GM20000 (cell line): Measurements from ENCODE around the gene KLK7.

Experiments used
- DNase-seq: peaks from one replicate; pipeline ENCODE4 v3.0.0; 2012; ENCODE audit warnings: low spot score
- TF ChIP-seq, protein P1 (sequence below): IDR thresholded peaks from 2 replicates; pipeline ENCODE4 v1.5.1; 2012; ENCODE audit warnings: mild to moderate bottlenecking, control low read depth; ENCODE audit errors: extremely low read depth, missing control alignments

The KLK7 gene

DNA sequence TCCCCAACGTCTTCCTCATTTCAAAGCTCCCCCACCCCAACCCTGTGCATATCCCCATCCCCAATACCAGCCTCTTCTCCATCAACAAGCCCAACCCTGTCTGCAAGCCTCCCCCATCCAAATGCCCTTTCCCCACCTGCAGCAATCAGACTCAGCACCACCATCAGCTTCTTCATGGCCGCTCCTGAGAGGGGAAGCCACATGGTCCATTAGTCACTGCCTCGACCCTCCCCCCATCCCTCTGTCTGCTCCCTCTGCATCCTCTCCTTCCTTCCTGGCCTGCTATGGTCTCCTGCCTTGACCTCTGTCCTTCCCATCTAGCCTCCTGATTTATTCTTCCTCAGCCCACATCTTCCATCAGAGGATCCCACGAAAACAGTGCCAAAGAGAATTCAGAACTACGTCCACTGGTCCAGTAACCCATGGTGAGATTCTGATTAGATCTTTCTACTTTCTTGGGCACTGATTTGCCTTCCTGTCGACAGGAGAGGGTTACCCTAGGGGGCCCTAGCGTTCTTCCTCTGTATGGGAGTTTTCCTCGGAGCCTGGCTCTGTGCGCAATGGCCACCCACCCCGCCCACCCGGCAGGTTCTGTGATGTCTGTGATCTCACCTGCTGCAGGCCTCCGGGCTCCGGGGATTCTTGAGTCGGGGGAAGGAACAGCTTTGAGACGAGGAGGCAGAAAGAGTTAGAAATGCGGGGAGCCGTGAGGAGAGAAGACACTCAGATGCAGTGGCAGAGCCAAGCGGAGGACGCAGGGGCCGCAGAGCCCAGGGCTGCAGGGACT lies 15.6 kb downstream of the KLK7 start:
- TF ChIP-seq, protein P1, sequence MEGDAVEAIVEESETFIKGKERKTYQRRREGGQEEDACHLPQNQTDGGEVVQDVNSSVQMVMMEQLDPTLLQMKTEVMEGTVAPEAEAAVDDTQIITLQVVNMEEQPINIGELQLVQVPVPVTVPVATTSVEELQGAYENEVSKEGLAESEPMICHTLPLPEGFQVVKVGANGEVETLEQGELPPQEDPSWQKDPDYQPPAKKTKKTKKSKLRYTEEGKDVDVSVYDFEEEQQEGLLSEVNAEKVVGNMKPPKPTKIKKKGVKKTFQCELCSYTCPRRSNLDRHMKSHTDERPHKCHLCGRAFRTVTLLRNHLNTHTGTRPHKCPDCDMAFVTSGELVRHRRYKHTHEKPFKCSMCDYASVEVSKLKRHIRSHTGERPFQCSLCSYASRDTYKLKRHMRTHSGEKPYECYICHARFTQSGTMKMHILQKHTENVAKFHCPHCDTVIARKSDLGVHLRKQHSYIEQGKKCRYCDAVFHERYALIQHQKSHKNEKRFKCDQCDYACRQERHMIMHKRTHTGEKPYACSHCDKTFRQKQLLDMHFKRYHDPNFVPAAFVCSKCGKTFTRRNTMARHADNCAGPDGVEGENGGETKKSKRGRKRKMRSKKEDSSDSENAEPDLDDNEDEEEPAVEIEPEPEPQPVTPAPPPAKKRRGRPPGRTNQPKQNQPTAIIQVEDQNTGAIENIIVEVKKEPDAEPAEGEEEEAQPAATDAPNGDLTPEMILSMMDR: no peak
- no peak for DNase-seq

DNA sequence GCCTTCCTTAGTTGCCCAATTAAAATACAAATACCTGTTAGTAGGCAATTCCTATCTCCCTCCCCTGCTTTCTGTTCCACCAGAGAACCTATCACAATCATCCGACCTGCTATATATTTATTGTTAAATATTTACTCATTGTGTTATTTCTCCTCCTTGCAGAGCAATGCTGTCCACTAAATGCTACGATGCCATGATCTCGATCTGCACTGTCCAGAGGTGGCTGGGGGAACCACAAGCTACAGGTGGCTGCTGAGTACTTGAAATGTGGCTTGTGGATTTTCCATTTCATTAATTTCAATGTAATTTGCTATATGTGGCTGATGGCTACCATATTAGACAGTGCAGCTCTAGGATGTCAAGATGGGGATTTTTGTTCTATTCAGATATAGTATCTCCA lies 19.5 kb downstream of the KLK7 start:
- DNase-seq: no peak
- TF ChIP-seq, protein P1: no peak

DNA sequence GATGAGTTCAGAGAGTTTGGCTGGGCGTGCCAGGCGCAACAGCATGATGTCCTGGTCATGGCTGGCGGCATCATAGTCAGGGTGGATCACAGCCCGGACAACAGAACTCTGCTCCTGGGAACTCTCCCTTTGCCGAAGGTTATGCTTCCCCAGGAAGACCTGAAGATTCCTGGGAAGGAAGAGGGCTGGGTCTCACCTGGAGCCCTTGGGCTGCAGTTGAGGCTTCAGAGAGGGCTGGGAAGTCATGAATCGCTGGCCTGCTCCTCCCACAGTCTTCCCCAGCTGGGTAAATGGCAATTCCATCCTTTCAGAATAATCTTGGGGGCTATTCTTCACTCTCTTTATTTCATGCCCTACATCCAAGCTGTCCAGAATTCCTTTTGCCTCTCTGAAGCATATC lies 20.3 kb downstream of the KLK7 start:
- DNase-seq: no peak
- TF ChIP-seq, protein P1: no peak

DNA sequence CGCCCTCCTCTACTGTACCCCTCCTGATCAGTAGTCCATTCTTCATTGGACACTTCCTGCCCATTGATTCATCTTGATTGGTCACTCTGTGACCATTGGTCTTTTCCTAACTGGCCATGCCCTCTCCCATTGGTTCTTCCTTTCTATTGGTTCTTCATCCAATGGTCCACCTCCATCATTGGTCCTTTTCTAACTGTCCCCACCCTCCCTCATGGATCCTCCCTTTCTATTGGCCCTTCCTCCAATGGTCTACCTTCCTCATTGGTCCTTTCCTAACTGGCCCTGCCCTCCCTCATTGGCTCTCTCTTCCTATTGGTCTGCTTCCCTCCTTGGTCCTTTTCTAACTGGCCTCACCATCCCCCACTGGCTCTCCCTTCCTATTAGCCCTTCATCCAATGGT lies 21.5 kb downstream of the KLK7 start:
- no peak for DNase-seq
- TF ChIP-seq, protein P1: no peak

DNA sequence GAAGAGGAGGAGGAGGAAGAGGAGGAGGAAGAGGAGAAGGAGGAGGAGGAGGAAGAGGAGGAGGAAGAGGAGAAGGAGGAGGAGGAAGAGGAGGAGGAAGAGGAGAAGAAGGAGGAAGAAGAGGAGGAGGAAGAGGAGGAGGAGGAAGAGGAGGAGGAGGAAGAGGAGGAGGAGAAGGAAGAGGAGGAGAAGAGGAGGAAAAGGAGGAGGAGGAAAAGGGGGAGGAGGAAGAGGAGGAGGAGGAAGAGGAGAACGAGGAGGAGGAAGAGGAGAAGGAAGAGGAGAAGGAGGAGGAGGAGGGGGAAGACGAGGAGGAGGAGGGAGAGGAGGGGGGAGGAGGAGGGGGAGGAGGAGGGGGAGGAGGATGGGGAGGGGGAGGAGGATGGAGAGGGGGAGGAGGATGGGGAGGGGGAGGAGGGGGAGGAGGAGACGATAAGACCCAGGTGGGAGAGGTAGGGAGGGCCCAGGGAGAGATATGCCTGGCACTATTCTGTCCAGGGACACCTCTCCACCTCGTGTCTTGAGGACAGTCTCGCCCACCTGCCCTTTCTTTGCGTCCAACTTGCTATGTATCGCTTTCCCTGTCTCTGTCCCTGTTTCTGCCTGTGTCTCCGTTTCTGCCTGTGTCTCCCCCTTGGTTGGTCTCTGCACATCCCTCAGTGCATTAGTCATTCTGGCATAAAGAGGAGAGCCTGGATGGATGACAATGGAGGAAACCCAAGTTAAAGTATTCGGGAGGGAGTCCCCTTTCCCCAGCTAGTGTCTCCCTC lies 23.8 kb downstream of the KLK7 start:
- DNase-seq: no peak
- TF ChIP-seq, protein P1: no peak

DNA sequence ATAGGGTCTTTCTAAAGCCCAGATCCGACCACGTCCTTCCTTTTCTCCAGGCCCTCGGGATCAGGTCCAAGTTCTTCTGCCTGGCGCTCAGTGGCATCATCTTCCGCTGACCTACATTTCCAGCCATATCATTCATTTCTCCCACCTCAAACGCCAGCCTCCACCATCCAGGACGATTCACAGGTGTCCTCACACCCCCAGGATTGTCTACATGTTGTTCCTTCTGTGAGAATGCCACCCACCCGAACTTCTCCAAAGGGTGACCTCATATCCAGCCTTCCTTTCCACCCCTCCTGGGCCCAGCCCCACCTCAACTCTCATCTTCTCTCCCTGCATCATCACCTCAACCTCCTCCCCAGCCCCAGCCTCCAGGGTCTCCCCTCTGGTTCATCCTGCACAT lies 26.1 kb downstream of the KLK7 start:
- DNase-seq: no peak
- TF ChIP-seq, protein P1: no peak

DNA sequence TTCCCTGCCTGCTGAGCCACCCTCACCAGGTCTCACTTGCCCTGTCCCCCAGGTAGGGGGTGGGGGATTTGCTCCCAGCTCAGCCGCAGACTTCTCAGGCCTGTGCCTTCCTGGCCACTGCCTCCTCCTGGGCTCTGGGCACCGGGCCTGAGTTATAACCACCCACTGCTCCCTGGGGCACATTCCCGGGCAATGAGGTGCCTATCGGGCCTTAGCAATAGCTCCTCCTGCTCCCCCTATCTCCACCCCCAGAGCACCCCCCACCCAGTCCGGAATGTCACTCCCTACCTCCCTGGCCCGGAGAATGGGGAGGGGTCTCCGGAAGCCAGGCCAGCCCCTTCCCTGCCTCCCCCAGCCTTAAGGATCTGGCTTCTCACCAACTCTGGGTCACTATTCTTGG lies 30.8 kb downstream of the KLK7 start, which contains the start of gene KLK5:
KLK5 (minus strand) TSS at position 129 of the 400 bp plus-strand sequence. CDS start 381 bp downstream, outside the sequence.
- DNase-seq: no peak
- TF ChIP-seq, protein P1: no peak
